ENCODE data around the gene TMEM250.

DNA sequence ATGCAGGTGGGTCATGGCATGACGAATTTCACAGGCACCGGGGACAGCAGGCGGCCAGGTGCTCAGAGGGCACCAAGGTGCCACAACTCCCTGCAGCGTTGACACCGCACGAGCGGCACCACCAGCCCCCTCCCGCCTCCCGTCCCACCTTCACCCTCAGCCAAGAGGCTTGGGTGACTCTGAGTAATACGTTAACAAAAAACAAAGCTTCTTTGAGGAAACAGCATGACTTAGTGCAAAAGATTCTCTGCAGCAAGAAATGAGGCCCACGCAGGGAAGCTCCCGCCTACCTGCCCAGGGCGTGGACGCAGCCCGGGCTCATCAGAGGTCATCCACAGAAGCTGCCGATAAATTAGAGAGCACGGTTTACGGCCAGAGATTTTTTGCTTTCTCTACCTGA is 4.1 kb downstream of the TMEM250 start:
- TF ChIP-seq, protein P1, sequence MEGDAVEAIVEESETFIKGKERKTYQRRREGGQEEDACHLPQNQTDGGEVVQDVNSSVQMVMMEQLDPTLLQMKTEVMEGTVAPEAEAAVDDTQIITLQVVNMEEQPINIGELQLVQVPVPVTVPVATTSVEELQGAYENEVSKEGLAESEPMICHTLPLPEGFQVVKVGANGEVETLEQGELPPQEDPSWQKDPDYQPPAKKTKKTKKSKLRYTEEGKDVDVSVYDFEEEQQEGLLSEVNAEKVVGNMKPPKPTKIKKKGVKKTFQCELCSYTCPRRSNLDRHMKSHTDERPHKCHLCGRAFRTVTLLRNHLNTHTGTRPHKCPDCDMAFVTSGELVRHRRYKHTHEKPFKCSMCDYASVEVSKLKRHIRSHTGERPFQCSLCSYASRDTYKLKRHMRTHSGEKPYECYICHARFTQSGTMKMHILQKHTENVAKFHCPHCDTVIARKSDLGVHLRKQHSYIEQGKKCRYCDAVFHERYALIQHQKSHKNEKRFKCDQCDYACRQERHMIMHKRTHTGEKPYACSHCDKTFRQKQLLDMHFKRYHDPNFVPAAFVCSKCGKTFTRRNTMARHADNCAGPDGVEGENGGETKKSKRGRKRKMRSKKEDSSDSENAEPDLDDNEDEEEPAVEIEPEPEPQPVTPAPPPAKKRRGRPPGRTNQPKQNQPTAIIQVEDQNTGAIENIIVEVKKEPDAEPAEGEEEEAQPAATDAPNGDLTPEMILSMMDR (optimal IDR thresholded peaks at IDR 0.05 in 1 of 3, IDR thresholded peaks at IDR 0.05 in 1 of 3, conservative IDR thresholded peaks at IDR 0.05 in 1 of 3; ENCODE audit: extremely low read depth in 1 of 3, insufficient read depth in 2 of 3, low read length in 3 of 3): no peak
- no peak for TF ChIP-seq EZH2 (IDR thresholded peaks at IDR 0.05; ENCODE audit: low read length)

Measured in keratinocyte (primary cell).